ENCODE data around the gene DNAJB11. TPM values are rescaled to one million over a fixed set of nuclear protein-coding genes. Genes with fewer than 3 reads are reported as not detected.
"Not testable (repeated sequence)": the region's sequence is repeated elsewhere in the genome, so short reads cannot be mapped to it uniquely, and the experiment has no call there.

The DNAJB11 gene
- 80.0 and 94.7 TPM in 2 replicates for total RNA-seq (2014; rRNA removed; shearing (Covaris generic))

DNA sequence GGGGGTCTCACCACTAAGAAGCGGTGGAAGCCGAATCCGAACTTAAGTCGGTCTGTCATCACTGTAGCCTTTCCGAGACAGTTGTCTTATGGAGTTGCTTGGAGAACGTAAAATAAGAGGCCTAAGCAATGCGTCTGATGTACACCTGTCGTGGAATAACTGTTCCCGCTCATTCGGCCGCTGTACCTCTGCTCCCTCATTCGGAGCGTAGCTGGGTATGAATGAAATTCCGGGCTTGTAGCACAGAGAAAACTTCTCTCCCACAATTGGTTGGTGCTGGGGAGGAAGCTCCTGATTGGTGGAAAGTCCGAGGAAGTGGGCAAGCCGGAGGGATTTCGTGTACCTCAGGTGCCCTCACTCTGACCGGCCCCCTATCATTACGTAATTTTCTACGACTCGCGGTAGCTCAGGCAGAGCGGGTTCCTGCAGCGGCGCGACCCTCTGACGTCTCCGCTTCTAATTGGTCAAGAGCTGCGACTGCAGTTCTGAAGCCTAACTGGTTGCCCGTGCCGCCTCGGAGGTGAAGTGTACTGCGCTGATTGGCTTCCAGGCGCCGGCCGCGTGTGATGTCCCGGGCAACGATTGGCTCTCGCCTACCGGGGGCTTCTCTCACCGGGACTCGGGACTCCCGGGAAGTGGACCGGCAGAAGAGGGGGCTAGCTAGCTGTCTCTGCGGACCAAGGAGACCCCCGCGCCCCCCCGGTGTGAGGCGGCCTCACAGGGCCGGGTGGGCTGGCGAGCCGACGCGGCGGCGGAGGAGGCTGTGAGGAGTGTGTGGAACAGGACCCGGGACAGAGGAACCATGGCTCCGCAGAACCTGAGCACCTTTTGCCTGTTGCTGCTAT lies at the start of gene DNAJB11:
Gene DNAJB11 (plus strand): TSS at position 625 of the 845 bp plus-strand sequence. CDS start 178 bp downstream, at position 803.
- DNase-seq (ENCODE audit: low read depth) = peak; percentile 100

DNA sequence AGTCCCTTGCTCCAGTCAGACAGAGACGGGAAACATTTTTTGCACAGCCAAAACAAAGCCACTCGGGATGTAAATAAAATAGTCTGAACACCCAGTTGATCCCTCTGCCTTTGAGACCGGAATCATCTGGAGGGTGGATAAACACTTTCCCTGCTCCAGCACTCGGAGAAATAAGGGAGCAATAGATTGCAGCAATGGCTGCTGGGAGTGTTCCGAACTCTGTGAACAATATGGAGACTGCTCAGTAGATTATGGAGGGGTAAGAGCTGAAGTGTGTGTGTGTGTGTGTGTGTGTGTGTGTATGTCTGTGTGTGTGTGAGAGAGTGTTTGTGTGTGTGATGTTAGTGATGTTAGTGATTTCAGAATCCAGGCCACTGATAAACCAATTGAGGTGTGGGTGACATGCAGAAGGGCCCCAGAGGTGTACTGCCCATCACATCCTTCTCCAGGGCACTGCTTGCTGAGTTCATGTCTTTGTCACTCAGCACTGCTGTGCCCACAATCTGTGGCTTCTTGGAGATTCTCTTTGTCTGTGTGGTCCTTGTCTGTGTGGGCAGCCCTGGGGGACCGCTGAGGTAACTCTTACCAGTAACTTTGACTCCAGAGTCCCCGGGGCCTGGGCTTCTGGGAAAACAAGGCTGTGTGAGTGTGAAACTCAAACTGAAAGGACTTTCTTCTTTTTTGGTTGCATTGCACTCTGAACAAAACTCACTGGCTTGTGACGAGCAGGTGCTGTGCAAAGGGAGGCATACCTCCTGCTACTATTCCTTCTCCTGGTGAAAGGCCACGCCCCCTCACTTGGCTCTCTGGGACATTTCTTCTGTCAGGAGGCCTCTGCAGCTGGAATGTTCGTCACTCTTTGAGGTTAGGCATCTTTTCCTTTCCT lies 49.3 kb upstream of the DNAJB11 start:
- no peak for DNase-seq (ENCODE audit: low read depth)

DNA sequence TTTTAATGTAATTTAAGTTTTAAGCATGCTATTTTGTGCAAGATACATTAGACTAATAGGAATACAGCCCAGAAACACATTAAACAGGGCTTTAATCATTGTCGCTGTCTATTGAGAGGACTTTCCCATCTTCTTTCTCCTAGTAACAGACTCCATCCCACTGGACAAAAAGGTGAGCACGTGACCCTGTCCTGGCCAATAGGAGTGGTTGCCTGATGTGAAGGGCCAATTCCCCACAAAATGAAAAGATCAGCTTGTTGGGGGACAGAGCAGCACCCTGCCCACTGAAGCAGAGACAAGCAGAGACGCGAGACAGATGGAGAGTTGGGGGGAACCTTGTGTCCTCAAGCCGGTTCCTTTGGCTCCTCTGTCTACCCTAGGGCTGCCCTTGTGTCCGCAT lies 47.5 kb upstream of the DNAJB11 start:
- DNase-seq (ENCODE audit: low read depth) = no peak

DNA sequence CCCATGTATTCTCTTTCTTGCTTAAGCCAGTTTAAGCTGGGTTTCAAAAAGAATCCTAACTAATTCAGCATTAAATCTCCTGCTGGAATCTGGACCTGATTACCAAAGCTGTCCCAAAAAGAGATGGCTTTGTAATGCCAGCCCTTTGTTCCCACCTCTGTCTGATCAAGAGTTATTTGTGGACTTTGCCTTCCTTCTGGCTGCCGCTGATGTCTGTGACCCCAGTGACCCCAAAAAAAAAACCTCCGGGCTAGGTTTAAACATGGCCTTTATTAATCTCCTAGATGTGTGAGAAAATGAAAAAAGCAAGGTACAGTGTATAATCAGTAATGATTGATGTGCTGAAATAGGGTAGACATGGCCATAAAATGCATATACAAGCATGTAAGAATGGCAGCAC lies 47.1 kb upstream of the DNAJB11 start:
- DNase-seq (ENCODE audit: low read depth) = no peak

DNA sequence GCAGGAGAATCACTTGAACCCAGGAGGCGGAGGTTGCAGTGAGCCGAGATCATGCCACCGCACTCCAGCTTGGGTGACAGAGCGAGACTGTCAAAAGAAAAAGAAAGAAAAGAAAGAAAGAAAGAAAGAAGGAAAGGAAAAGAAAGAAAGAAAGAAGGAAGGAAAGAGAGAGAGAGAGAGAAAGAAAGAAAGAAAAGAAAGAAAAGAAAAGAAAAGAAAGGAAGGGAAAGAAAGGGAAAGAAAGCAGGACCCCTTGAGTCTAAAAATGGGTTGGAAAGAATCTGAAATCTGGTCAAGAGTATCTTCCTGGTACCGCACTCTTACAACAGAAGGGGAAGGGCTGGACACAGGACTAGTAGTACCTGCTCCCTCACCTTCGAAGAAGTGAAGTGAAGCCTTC lies 45.9 kb upstream of the DNAJB11 start:
- no peak for DNase-seq (ENCODE audit: low read depth)

DNA sequence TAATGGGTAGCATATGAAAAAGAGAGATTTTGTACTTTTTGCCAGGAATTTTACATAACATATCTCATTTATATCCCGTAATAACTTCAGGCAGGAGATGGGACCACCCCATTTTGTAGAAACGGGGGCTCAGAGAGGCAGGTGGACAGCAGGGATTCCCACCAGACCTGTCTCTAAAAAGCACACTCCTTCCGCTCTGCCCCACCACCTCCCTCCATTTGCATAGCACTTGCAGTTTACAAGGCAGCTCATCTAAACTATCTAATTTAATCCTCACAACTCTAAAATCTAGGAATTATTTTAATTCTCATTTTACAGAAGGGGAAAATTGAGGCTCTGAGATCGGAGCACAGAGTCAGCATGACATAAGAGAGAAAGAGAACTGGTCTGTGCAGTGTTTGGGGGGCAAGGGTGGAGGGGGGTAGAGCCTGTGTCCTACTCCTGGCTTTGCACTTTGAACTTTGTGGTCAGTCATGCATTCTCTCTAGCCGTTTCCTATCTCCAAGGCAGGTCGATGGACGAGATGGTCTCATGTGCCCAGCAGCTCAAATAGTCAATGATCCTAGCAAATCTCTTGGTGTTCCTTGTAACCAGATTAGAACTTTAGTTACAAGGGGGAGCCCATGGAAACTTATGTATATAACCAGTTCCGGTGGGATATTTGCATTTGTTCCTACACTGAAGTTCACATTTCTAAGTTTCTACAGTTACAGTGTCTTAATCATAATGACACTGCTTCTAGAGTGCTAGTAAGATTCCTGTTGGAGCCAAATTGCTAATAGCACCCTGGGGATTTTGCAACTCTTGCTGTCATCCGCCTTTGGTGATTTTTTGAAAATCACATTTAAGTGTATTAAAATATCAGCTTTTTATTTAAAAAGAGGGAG lies 44.9 kb upstream of the DNAJB11 start:
- DNase-seq (ENCODE audit: low read depth) = no peak

DNA sequence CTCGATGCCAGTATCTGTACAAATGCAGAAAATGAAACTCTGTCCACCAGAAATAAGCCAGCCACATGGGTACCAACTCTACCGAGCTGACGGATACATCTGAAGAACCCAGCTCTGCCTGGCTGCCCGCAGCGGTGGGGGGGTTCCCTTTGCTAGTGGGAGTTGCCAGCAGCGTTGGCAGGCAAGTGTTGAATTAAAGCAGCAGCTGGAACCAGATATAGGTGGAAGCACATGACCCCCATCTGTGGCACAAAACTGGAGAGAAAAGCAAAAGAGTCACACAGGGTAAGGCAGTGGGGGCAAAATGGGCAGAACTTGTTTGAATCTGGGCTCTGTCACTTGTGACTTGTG lies 44.3 kb upstream of the DNAJB11 start:
- DNase-seq (ENCODE audit: low read depth) = no peak

DNA sequence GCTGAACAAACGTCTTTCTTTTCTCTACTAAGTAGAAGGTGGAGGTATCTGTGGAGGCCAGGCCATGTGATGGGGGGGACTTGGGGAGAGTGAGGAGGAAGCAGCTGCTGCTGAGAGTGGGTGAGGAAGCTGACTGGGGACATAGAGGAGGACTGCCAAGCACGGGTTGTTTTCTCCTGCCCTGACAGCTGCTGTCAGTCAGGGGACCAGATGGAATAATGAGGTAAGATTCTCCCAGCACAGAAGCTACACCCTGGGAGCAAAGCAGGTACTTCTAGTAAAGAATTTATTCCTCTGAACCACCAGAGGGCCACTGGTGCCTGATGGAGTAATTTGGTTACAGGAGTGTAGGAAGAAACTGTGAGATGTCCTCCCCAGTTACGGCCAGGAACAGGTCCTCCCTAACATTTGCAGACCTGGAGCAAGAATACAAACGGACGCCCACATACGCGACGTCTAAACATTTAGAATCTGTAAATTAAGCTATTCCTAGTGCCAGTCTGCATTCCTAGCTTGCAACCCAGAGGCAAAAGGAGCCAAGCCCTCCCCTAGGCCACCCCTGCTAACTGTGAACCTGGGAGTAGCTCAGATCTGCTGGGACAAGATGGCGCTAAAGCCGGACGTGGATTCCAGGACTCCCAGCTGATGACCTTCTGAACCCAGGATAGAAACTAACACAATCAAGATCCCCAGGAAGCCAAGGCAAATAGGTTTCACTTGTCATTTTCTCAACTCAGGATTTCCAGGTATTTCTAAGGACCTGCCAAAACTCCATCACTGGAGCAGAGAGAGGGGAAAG lies 41.1 kb upstream of the DNAJB11 start:
- DNase-seq (ENCODE audit: low read depth) = no peak

DNA sequence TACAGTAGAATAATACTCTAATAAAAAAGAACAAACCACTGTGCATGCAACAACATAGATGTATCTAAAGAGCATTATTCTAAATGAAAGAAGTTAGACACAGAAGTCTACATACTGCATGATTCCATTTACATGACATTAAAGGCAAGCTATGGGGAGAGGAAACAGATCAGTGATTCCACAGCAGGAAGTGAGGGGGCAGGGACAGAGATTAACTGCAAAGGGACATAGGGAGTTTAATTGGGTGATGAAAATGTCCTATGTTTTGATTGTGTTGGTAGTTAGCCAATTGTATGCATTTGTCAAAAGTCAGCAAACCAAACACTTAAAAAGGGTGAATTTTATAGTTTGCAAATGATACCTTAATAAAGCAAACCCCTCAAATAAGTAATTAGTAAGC lies 40.1 kb upstream of the DNAJB11 start:
- no peak for DNase-seq (ENCODE audit: low read depth)

DNA sequence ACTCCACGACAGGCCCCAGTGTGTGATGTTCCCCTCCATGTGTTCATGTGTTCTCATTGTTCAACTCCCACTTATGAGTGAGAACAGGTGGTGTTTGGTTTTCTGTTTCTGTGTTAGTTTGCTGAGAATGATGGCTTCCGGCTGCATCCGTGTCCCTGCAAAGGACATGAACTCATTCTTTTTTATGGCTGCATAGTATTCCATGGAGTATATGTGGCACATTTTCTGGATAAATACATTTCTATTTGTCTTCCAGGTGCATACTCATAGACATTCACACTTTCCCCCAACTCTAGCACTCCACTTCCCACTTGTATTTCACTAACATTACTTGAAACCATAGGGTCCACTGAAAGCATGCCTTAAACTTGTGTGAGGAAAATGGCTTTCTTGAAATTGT lies 38.8 kb upstream of the DNAJB11 start:
- DNase-seq (ENCODE audit: low read depth) = not testable (repeated sequence)

DNA sequence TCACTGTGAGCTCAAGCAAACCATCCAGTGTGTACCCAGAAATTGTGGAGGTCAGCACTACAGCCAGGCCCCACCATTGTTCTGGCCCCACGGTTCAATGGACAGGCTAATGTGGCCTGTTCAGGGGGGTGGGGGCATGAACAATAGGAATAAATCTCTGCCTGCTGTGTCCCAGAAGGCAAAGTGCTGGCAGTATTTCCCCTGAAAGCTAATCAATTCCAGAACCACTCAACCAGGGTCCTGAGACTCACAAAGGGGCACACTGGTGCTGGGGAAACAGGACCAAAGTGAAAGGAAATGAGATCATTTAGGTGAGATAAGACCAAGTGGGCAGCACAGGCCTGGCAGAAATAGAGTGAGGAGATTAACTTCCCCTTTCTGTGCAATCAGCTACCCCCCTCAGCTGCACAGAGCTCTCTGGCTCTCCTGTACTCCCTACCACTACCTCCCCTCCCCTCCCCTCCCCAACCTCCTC lies 37.9 kb upstream of the DNAJB11 start:
- DNase-seq (ENCODE audit: low read depth) = no peak

DNA sequence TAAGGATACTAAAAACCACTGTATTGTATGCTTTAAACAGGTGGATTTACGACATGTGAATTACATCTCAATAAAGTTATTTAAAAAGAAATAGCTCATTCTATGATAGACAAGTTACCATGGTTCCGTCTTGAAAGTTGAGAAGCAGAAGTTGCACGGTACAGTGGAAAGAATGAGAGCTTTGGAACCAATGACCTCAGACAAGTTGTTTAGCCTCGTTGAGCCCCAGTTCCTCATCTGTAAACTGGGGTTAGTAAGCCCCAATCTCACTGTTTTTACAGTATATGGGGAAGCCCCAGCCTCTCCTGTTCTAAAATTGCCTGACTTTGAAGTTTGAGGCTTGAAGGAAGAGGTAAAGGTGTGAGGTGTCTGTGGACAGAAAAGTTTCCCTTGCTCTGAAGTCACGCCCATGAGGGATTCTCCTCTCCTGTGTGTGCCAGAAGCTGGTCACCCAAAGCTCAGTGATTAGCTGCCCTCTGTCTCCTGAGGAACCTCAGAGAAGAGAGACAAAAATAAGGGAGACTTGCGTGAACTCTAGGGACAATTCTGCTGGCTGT lies 36.3 kb upstream of the DNAJB11 start:
- DNase-seq (ENCODE audit: low read depth) = no peak

DNA sequence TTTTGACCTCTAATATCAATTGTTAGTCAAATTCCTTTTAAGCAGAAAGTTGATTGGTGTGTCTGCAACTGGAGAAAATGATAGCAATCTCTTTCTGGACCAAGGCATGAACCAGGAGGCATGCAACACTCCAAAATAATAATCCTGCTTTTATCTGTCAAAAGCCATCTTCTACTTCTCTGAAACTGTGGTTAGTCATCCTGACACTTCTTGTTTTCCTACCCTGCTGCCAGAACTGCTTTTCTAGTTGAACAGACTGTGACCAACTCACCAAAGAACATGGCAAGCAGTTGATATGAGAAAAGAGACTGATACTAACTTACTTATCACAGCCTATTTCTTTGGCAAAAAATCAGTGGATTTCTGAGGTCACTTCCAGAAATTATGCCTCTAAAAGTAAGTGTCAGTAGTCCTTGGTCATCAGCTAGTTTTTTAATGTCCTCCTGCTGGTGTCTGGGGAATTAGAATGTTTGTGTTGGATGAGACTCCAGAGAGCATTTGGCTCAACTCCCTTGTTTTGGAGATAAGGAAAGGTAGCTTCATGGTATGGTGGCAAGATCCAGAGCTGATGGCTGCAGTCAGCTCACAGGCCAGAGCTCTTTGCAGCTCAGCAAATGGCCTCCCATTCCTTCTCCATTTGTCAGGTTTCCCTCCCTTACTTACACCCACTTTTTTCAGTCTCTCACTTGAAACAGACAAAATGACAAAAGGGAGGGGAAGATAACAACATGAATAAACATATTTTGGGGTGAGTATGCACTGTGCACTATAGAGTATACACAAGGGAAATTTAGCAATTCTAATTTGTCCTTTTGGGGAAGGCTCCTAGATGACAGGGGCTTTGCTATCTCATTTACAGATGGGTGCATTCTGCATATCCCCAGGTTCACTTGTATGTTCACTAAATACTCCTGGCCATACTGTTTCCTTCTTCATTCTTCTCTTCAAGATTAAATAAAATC lies 33.4 kb upstream of the DNAJB11 start:
- DNase-seq (ENCODE audit: low read depth) = no peak

DNA sequence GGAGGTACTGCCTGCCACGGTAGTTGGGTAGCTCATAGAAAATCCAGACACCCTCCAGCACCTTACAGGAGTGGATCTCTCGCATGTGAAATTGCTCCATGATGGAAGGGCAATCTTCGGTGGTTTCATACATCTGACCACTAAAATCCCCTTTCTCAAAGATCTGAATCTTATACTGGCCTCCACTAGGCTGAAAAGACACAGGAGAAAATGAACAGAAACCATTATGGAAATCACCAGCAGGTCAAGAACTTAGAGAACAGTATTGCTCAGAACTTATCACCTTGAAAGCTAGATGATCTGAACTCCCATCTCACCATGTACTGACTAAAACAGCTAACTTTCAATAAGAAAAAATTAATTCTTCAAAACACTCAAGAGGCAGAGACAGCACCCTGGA lies 31.7 kb upstream of the DNAJB11 start:
- DNase-seq (ENCODE audit: low read depth) = no peak

DNA sequence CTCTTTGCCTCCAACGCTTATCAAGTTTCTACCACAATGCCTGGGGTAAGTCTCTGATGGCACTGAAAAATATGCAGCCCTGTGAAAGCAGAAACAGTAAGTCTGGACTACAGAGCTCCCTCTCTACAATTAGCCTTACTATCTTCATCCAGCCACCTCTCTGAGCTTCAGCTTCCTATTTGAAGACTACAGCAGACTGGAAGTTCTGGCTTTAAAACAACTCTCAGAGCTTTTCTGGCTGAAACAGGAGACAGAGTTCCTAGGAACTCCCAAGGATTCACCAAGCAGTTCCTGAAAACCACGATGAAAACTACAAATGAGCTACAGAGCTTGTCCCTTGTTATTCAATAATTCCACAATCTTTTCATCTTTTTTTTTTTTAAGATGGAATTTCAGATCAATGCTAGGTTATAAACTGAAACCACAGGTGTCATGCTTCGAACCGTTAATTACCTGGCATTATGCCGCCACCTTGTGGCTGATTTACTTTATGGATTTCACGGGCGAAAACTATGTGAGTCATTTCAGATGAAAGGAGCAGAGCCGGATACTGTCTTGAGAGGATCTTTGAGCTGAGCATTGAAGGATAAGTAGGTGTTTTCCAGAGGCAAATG lies 30.2 kb upstream of the DNAJB11 start:
- DNase-seq (ENCODE audit: low read depth) = peak; percentile 72

DNA sequence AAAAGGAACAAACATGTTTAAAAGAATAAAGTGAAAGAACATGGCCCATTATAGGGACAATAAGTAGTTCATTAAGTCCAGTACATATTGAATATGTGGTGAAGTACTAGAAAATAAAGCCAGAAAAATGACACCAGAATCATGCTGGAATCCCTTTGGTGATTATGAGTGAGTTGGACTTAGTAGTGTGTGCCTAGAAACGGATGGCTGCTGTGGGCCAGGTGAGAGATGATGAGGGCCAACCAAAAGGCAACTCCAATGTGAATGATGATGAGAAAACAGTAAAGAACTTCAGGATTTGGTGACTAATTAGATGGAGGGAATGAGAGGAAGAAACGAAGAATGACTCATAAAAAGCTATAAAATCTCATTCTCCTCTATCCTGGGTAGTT lies 29.7 kb upstream of the DNAJB11 start:
- DNase-seq (ENCODE audit: low read depth) = peak; percentile 14

DNA sequence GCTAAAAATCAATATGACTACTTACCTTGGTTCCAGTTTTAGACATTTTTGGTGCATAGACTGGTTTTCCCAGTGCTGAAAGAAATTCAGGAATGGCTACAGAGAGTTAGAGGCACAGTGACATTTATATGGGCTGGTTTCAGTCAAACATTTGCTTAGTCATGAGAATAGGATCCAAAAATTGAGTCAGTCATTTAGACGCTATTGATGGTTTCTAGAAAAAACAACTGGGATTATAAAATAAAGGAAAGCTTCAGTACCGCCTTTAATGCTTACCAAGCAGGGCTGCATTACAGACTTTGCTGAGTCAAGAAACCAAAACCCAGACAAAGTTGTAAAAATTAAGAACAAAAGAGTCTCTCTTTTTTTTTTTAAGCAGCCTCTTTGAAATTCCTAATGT lies 26.2 kb upstream of the DNAJB11 start, which contains the start of gene CRYGS:
Gene CRYGS (minus strand): TSS at position 100 of the 400 bp plus-strand sequence. CDS start 54 bp downstream, at position 46.
- no peak for DNase-seq (ENCODE audit: low read depth)

DNA sequence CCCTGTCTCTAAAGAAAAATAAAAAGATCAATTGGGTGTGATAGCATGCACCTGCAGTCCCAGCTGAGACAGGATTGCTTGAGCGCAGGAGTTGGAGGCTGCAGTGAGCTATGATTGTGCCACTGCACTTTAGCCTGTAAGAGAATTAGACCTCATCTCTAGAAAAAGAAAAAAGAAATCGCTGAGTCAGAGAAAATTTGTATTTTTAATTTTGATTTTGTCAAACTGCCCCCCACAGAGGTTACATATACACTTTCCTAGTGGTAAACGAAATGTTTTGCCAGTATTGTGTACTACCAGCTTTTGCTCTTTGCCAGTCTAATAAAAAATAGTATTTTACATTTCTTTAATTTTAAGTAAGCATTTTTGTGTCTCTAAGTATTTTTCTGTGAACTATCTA lies 21.0 kb upstream of the DNAJB11 start:
- no peak for DNase-seq (ENCODE audit: low read depth)

DNA sequence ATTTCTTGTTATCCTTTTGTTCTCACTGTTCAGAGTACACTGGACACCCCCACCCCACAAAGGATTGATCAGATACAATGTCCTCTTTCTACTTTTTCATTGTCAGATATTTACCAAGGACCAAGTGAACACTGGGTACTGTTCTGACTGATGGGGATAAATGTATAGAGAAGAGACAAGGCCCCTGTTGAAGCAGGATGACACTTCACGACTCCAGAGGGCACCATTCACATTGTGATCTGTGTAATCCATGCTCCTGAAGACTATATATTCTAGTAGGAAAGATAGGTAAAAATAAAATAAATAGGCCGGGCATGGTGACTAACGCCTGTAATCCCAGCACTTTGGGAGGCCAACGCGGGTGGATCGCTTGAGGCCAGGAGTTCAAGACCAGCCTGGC lies 19.1 kb upstream of the DNAJB11 start:
- DNase-seq (ENCODE audit: low read depth) = no peak
